Measurements from ENCODE around the gene HOXA1.

Gene HOXA1

GRCh38 chr7:27121684-27122076 lies 25.9 kb upstream of the HOXA1 start:
- Mint-ChIP-seq H3K9me3 (no peaks in the 10 kb centered on the region), H3K4me1 (peaks cover 90% of the 10 kb centered on the region), H3K27me3 (ENCODE audit: low read depth) (peaks cover 9% of the 10 kb centered on the region)

DNA sequence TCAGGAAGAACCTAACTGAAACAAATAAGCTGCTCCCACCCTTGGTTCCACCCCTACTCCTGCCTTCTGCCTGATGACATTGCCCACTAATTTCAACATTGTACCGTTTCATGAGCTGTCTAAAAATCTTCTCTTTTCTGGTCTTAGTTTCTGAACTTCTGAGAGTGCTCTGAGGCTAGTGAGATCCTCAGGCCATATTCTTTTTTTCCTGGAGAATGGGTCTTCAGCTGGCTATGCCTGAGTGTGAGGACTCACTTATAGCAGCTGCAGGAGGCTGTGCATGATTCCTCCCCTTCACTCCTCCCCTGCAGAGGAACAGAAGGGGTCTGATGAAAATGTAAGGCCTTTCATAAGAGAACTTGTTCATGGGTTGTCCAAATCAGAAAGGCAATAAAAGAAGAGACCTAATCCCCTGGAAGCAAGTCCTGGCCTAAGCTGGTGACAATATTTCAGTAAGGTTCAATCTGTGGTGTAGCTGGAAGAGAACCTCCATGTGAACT lies 23.7 kb upstream of the HOXA1 start:
- TF ChIP-seq CTCF (IDR thresholded peaks at IDR 0.05; ENCODE audit: unreplicated experiment in 3 of 3), result no peak
- Mint-ChIP-seq H3K27ac (peak overlapping the region; percentile 98 to 100 (median 99)), H3K4me3 (peak overlapping the region; percentile 90 to 93 (median 91)), H3K27me3 (ENCODE audit: low read depth) (peaks cover 11% of the 10 kb centered on the region), H3K9me3 (no peaks in the 10 kb centered on the region), H3K4me1 (peaks cover 84% of the 10 kb centered on the region), H3K36me3 (ENCODE audit: low read depth) (peaks cover 81% of the 10 kb centered on the region)

More at GRCh38 chr7:27121684-27122076, 25.9 kb upstream of the HOXA1 start:
- TF ChIP-seq CTCF (IDR thresholded peaks at IDR 0.05; ENCODE audit: unreplicated experiment in 3 of 3), result no peak
- peaks cover 81% of the 10 kb centered on the region for H3K36me3 Mint-ChIP-seq (ENCODE audit: low read depth)
- peak overlapping the region; percentile 90 to 93 (median 91) for H3K4me3 Mint-ChIP-seq
- H3K27ac Mint-ChIP-seq, result peak overlapping the region; percentile 98 to 100 (median 99)

DNA sequence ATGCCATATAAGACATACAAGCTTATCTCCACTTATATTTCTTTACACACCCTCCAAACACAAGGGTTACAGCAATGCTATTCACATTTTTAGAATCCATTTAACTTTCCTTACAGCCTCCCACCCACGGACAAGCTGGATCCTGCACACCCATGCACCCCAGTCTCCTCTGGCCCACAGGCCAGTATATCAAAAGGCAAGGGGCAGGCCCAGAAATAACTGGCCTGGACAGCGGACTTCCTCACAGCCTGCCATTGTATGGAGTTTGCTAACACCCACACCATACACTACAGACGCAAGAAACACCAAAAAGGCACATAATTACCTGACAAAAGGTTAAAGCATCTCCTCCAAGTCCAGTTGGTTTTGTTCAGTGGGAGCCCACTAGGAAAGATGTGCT lies 22.8 kb upstream of the HOXA1 start:
- TF ChIP-seq CTCF (IDR thresholded peaks at IDR 0.05; ENCODE audit: unreplicated experiment in 3 of 3), result no peak
- peaks cover 77% of the 10 kb centered on the region for H3K4me1 Mint-ChIP-seq
- peak overlapping the region; percentile 98 to 100 (median 99) for H3K27ac Mint-ChIP-seq
- H3K4me3 Mint-ChIP-seq, result peak overlapping the region; percentile 90 to 93 (median 91)
- peaks cover 11% of the 10 kb centered on the region for H3K27me3 Mint-ChIP-seq (ENCODE audit: low read depth)
- peaks cover 73% of the 10 kb centered on the region for H3K36me3 Mint-ChIP-seq (ENCODE audit: low read depth)
- no peaks in the 10 kb centered on the region for H3K9me3 Mint-ChIP-seq

DNA sequence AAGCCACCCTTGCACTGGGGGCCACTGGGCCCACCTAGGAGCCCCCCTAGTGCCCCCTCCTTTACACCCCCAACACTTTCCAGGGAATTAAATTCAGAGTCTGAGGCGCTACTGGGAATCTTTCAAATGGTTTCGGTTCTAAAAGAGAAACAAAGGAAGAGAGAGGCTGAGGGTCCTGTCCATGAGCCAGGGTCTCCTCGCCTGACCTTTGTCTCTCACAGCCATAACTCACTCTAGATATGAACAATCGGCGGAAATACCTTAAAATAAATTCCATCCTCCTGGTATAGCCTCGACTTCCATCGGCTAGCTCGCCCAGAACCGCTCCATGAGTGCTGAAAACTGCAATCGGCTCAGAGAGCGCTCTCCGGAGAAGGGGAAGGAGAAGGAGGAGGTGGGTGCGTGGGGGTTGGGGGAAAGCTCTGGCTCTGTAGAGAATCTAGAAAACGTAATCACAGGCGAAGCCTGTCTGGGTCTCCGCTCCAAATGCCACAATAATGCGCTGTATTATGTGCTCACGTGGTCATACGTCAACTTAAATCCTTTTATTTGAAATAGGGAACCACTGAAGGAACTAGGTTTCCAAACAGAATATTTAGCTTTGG lies 22.2 kb upstream of the HOXA1 start:
- no peaks in the 10 kb centered on the region for H3K9me3 Mint-ChIP-seq
- peak overlapping the region; percentile 98 to 100 (median 99) for H3K27ac Mint-ChIP-seq
- H3K4me1 Mint-ChIP-seq, result peaks cover 72% of the 10 kb centered on the region
- peaks cover 71% of the 10 kb centered on the region for H3K36me3 Mint-ChIP-seq (ENCODE audit: low read depth)
- peak overlapping the region; percentile 90 to 93 (median 91) for H3K4me3 Mint-ChIP-seq
- H3K27me3 Mint-ChIP-seq (ENCODE audit: low read depth), result peaks cover 11% of the 10 kb centered on the region
- no peak for TF ChIP-seq CTCF (IDR thresholded peaks at IDR 0.05; ENCODE audit: unreplicated experiment in 3 of 3)

DNA sequence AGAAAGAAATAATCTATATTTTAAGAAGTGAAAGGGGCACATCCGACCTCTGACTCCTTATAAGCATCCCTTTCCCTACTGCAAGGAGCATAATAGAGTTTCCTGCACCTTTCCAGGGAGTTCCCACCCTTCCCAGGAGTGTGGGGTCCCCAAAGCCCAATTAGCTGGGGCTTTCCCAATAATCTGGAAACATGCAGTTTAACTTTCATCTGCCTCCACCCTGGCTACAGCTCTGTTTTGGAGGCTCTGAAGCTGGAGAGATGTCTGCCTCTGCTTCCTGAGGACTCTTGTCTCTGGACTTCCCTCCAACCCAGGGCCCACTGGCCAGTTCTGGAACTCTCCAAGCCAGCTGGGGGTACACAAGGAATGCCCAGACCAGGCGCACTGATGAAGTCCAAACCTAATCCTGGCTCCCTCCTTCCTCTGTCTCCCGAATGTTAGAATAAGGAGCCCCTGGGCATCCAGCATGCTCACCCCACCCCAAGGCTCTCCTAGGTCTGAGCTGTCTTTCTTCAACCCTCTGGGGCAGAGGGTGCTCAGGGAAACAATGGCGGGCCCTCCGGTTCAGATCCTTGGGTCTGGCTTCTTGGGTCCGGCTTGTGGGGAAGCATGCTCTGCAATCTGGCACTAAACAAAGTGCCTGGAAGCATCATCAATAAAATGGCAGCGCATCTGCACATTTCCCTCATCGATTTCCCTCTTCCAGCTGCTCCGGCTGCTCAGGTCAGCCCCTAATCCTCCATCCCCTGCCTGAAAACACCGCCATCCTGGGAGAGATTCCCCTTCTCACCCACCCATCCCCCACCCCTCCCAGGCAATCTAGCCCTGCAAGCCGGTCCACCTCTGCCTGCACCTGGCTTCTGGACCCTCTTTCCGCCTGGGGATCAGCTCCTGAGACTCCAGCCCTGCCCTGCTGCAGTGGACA lies 21.4 kb upstream of the HOXA1 start:
- no peaks in the 10 kb centered on the region for H3K9me3 Mint-ChIP-seq
- peaks cover 11% of the 10 kb centered on the region for H3K27me3 Mint-ChIP-seq (ENCODE audit: low read depth)
- H3K4me3 Mint-ChIP-seq, result peak overlapping the region; percentile 90 to 93 (median 91)
- TF ChIP-seq CTCF (IDR thresholded peaks at IDR 0.05; ENCODE audit: unreplicated experiment in 3 of 3), result no peak
- H3K36me3 Mint-ChIP-seq (ENCODE audit: low read depth), result peaks cover 64% of the 10 kb centered on the region
- H3K27ac Mint-ChIP-seq, result peak overlapping the region; percentile 98 to 100 (median 99)
- peaks cover 67% of the 10 kb centered on the region for H3K4me1 Mint-ChIP-seq

Measured in nephron (organoid).